Lung microvascular endothelial cell (primary cell): ENCODE data around the gene SPCS2. TPM values are rescaled to one million over a fixed set of nuclear protein-coding genes. Genes with fewer than 3 reads are reported as not detected.
"Not testable (repeated sequence)": the region's sequence is repeated elsewhere in the genome, so short reads cannot be mapped to it uniquely, and the experiment has no call there.

ENCODE experiments used
- DNase-seq, 2 donors: peaks; one replicate each; pipeline versions ENCODE4 v3.0.0 to v3.0.0-alpha.2; 2010; ENCODE audit warnings: low read depth in 2 of 2
- total RNA-seq: library from RNA; depleted of rRNA; stranded (reverse); fragments of >200 nt; gene quantifications from 2 replicates; pipeline ENCODE4 v1.2.1, GENCODE V29; 2014

Gene SPCS2
- total RNA-seq, 1 donor from 2014 or later: 8.7 TPM

DNA sequence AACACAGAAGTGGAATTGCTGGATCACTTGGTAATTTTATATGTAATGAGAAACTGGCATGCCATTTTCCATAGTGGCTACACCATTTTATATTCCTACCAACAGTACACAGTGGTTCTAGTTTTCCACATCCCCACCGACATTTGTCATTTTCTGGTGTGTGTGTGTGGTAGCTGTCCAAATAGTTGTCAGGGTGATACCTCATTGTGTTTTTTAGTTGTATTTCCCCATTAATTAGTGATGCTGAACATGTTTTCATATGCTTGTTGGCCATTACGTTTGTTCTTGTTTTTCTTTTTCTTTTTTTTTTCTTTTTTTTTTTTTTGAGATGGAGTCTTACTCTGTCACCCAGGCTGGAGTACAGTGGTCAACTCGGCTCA is 51.9 kb downstream of the SPCS2 start:
- no peak for DNase-seq

DNA sequence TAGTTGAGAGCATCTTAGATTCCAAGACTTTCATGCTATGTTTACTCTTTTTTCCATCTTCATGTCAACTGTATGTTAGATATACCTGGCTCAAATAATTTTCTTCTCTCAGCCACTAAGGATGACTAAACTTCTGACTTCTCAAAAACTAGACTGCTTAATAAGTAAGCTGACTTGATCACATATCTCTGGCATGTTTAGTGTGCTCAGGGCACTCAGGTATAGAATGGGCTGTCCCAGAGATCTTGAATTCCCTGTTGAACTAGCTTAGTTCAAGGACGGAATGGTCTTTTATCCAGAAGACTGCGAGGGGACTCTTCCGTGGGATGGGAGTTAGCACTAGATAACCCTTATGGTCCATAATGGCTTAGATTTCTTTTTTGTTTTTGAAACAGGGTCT is 52.6 kb downstream of the SPCS2 start:
- DNase-seq: no peak

DNA sequence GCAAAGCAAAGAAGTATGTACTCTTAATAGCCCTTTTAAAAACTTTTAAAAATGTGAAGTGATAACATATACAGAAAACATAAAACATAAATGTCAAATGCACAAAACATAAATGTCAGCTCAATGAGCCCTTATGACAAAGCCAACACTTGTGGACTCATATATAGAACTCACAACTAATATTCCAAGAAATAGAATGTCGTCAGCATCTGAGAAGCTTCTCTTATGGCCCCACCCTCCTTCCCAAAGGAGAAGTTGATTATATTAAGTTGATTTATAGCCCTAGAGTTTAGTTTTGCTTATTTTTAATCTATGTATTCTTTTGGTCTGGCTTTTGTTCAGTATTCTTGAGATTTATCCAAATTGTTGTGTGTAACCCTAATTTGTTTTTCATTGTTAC is 53.5 kb downstream of the SPCS2 start:
- DNase-seq: no peak

DNA sequence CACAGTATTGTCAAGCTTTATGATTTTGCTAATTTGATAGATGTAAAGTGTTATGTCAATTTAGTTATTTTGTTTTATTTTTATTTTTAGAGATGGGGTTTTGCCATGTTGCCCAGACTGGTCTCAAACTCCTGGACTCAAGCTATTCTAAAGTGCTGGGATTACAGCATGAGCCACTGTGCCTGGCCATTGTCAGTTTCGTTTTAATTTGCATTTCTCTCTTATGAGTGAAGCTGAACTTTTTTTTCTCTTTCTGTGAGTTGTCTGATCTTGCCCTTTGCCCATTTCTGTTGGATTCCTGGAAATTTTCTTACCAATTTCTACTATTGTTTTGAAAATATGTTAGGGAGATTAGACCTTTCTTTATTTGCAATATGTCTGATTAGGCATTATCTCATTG is 55.1 kb downstream of the SPCS2 start:
- DNase-seq: no peak

DNA sequence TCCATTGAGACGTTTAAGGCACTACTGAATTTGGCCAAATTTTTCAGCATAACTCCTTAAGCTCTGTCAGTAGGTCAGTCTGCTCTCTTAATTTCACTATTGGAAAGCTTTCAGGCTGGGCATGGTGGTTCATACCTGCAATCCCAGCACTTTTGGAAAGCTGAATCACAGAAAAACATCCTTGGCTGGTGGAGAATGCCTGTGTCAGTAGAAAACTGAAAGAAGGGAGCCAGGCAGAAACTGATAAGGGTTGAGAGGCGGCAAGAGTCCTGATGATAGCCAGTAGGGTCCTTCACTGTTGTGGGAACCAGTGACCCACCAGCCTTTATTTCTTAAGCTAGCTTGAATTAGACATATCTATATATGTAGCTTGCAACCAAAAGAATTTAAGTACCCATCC is 62.3 kb downstream of the SPCS2 start:
- DNase-seq: no peak

DNA sequence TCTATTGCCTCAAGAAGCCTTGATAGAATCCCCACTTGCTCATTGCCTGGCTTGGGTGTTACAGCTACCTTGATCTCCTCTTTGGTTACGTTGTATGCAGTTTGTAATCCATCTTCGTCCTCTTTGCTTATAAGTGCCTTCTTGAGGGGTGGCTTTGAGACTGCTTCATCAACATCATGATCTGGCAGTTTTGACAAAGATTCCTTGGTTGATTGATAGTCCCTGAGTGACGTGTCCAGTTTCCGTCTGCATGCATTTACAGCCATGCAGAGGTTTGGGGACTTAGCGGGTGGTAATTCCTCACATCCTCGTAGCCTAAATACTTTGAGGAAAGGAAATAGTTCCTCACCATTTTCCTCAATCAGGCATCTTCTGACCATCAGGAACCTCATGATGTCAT is 62.8 kb downstream of the SPCS2 start:
- DNase-seq: no peak

DNA sequence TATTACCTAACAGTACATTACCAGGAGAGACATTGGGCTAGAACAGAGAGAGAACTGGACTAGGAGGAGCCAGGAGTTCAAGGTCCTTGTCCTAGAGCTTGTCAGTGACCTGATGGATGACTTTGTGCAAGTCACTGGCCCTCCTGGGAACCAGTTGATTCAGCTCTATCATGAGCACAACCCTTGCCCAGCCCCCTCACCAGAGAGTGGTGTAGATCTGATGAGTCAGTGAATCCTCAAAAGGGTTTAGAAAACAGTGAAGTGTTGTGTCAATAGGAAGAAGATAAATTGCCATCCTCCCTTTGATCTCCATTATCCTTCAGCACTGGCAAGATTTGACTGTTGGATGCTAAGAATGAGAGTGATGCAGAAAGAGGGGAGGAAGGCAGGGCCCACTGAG is 64.0 kb downstream of the SPCS2 start:
- no peak for DNase-seq

DNA sequence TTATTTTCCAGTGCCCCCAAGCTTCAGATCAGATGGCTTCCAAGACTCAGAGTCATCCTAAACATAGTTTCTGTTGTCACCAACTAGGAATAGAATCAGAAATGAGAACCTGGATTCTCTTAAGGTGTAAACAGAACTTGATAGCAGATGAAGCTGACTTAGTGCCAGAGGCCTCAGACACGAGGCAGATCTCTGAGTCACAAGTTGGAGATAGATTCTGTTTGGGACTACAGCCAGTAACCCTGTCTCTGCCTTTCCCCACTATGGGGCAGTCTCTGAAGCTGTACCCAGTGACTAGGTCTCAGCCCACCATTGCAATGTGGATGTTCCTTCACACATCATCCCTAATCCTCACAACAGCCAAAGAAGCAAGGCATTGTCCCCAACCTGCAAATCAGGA is 65.1 kb downstream of the SPCS2 start:
- DNase-seq: peak; percentile 29 to 74

DNA sequence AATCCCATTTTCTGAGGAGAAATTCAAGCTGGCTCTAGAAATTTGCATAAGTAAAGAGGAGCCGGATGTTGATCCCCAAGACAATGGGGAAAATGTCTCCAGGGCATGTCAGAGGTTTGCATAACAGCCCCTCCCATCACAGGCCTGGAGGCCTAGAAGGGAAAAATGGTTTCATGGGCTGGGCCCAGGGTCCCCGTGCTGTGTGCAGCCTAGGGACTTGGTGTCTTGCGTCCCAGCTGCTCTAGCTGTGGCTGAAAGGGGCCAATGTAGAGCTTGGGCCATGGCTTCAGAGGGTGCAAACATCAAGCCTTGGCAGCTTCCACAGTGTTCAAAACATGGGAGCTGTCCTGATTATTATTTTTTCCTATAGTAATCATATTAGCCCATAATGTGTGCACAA is 70.1 kb downstream of the SPCS2 start:
- DNase-seq: not testable (repeated sequence)

DNA sequence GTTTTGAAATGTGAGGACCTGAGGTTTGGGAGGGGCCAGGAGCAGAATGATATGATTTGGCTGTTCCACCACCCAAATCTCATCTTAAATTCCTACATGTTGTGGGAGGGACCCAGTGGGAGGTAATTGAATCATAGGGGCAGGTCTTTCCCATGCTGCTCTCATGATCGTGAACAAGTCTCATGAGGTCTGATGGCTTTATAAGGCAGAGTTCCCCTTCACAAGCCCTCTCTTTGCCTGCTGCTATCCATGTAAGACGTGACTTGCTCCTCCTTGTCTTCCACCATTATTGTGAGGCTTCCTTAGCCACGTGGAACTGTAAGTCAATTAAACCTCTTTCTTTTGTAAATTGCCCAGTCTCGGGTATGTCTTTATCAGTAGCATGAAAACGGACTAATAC is 71.3 kb downstream of the SPCS2 start:
- DNase-seq: not testable (repeated sequence)

DNA sequence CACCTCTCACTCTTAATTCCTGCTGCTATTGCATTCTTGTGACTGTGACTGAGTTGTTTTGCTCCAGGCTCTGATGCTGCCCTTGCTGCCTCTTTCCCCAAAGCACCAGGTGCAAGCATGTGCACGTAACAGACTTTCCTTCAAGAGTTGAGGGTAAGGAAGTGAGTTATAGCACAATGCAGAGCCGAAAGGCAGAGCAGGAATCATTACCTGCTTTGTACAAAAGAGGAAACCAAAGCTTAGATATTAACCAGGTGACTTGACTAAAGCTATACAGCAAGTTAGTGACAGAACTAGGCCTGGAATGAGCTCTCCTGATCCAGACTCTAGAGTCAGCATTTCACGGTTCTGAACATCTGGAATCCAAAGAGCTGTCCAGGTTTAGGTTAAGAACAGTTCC is 73.2 kb downstream of the SPCS2 start:
- DNase-seq: no peak

DNA sequence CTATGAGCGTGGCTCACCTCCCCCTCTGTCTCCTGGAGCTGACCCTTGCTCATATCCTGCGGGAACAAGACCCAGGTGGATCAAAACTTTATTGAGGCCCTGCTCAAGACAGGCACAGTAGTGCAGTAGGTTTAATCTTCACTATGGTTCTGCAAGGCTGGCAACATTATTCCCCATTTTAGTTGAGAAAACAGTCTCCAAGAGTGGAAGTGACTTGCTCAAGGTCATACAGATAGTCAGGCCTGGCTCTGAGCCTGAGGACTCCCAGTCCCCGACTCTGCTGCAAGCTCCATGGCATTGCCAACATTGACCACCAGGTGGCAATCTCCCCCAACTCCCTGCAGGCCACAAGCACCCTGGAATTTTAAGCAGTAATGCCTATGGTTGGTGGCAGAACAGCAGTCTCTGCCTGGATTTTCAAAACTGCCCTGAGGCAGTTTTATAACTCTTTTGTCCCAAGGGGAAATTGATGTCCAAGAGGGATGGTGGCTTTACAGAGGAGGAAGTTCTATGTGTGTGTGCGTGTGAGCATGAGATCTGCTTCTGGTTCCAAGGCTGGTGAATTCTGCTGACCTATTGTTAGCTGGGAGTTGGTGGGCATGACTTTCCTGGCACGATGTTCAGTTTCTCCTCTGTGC is 73.8 kb downstream of the SPCS2 start:
- peak; percentile 86 to 91 for DNase-seq

DNA sequence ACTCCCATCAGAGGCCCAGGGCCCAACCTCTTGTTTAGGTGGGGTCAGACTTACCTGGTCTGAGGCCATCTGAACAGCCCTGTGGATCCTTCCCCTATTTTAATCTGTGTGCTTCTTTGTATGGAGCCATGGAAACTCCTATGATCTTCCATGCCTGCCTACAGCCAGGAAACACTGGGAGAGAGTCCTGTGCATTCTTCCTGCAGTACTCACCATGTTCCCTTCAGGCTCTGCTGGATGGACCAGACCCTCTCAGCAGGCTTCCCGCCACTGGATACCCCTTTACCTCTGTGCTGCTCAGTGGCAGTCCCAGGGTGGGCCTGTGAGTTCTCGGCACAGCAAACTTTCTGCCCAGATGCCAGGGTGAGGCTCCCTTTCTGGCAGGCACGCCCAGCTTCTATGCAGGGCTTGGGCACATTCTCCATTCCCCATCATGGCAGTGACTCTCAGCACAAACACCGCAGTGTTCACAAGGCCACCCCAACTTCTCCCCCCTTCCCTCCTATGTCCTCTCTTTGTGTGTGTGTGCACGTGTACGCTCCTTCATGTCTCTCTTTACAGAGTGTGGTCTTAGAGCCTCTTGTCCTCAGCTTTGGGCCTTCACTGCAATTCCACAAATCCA is 74.5 kb downstream of the SPCS2 start:
- no peak for DNase-seq

DNA sequence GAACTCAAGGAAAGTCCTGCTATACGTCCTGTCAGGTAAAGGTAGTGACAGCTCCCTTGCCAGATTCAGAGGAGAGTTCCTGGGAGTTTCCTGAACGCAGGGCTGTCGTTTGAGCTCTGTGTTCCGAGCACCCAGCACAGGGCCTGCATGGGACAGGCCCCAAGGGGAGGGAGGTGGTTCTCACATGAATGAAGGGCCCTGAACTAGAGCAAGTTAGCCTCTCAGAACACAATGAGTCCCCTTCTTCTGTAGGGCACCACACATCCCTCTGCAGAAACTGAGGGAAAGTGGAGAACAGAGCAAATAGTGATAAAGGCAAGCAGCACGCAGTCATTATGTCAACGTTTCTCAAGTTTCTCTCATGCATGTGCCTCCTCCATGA is 75.0 kb downstream of the SPCS2 start:
- DNase-seq: no peak

DNA sequence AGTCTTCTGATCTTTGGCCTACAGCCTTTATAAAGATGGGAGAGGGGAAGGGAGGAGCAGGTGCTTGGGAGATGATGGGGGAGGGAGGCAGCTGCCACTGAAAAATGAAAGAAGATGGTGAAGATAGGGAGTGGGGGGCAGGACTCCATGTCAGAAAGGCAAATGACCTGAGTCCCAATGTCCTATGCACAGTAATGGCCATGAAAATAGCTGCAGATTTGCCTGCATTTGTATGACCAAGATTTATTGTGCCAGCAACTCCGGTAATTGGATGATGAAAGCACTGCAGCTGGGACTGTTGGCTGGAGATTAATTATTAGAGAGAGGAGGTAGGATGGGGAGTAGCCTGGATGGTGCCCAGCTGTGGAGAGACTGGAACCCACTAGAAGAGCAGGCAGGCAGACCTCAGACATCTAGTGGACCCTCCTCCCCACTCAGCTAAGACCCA is 75.7 kb downstream of the SPCS2 start:
- no peak for DNase-seq

DNA sequence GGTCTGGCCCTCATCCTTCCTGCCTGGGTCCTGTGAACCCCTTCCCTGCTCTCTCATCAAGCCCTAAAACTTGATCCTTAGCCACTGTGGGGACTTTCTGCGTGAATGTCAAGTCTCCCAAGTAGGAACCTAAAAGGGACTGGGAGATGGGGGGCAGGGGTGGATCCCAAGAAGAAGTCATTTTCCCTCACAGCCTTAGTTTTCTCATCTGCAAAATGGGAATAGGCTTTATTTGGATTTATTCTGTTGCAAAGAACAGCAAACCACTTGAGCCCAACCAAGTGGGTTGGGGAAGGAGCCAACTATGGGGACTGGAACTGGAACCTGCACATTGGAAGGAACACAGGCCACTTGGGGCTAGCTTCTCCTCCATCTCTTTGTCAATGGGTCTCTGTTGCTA is 76.5 kb downstream of the SPCS2 start:
- no peak for DNase-seq

DNA sequence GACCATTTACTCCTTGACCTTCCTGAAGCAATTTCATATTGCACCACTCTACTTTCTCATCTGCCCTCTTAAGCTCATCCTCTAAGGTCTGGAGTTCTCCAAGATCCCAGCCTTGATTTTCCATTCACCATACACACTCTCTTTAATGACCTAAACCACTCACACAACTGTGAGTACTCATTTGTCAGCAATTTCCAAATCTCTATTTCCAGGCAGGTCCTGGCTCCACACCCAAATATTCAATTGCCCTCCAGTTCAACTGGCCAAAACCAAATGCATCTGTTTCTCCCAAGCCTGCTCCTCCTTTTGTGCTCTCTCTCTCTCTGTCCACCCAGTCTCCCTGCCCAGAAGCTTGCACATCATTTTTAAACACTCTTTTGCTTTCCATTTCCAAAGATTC is 79.3 kb downstream of the SPCS2 start:
- DNase-seq: no peak

Other genes with a start within 250 kb of the SPCS2 start
- 0.65 TPM in 1 of 2 replicates, not detected in the other for gene CHRDL2, start 217.8 kb upstream of the SPCS2 start, total RNA-seq
- 11.7 and 12.4 TPM in 2 replicates for gene RNF169, start 200.4 kb upstream of the SPCS2 start, total RNA-seq
- gene XRRA1, start 175 bp upstream of the SPCS2 start, total RNA-seq: 2.0 and 5.8 TPM in 2 replicates
- 4.6 and 7.1 TPM in 2 replicates for gene NEU3, start 39.7 kb downstream of the SPCS2 start, total RNA-seq
- gene OR2AT4, start 147.6 kb downstream of the SPCS2 start, total RNA-seq: not detected in 2 replicates
- 1.7 and 10.7 TPM in 2 replicates for gene SLCO2B1, start 201.8 kb downstream of the SPCS2 start, total RNA-seq